HG02884 (cell line): Measurements from ENCODE around the gene DPP3.
A peak's percentile ranks its signal among the peaks of the same experiment; 100 is the strongest.
"Not testable (repeated sequence)": the region's sequence is repeated elsewhere in the genome, so short reads cannot be mapped to it uniquely, and the experiment has no call there.

Source experiments
- ATAC-seq: cut with Tn5 transposase; IDR thresholded peaks from one replicate; pipeline ENCODE4 v1.9.1; 2021; ENCODE audit warnings: mild to moderate bottlenecking, moderate library complexity; ENCODE audit not compliant: unreplicated experiment

The DPP3 gene

GRCh38 chr11:66529655-66530054, 49.4 kb downstream of the DPP3 start:
- ATAC-seq = no peak

GRCh38 chr11:66530927-66531709, 50.9 kb downstream of the DPP3 start:
- no peak for ATAC-seq

- no peak for ATAC-seq
Observed at GRCh38 chr11:66531841-66532240, 51.6 kb downstream of the DPP3 start.

GRCh38 chr11:66532784-66533183, 52.5 kb downstream of the DPP3 start:
- no peak for ATAC-seq

GRCh38 chr11:66539170-66539869, 59.1 kb downstream of the DPP3 start:
- ATAC-seq = no peak

GRCh38 chr11:66539870-66540213, 59.6 kb downstream of the DPP3 start:
- no peak for ATAC-seq

GRCh38 chr11:66540598-66540997, 60.4 kb downstream of the DPP3 start:
- not testable (repeated sequence) for ATAC-seq

GRCh38 chr11:66541892-66542291, 61.7 kb downstream of the DPP3 start:
- no peak for ATAC-seq

- no peak for ATAC-seq
Observed at GRCh38 chr11:66542362-66542761, 62.1 kb downstream of the DPP3 start.

GRCh38 chr11:66543263-66544107, 63.3 kb downstream of the DPP3 start:
- ATAC-seq = no peak

- ATAC-seq = not testable (repeated sequence)
Observed at GRCh38 chr11:66544952-66545351, 64.7 kb downstream of the DPP3 start.

GRCh38 chr11:66545701-66546367, 65.6 kb downstream of the DPP3 start, which contains the start of gene ZDHHC24:
Gene ZDHHC24, minus strand, starts transcription at chr11:66546048. Its CDS starts 45 bp downstream, at chr11:66546003.
- ATAC-seq = peak; percentile 84

- ATAC-seq = no peak
Observed at GRCh38 chr11:66546368-66546965, 66.2 kb downstream of the DPP3 start, which contains the start of gene ACTN3. Gene ACTN3, plus strand, starts transcription at chr11:66546903. Its CDS starts 35 bp downstream, at chr11:66546938.

- ATAC-seq = no peak
Observed at GRCh38 chr11:66546966-66547661, 66.9 kb downstream of the DPP3 start.

- ATAC-seq = no peak
Observed at GRCh38 chr11:66547662-66548009, 67.4 kb downstream of the DPP3 start.

- no peak for ATAC-seq
Observed at GRCh38 chr11:66548041-66548440, 67.8 kb downstream of the DPP3 start.

- ATAC-seq = no peak
Observed at GRCh38 chr11:66548774-66549630, 68.8 kb downstream of the DPP3 start.

GRCh38 chr11:66549696-66550095, 69.5 kb downstream of the DPP3 start:
- no peak for ATAC-seq

- ATAC-seq = no peak
Observed at GRCh38 chr11:66550887-66551286, 70.7 kb downstream of the DPP3 start.
